Esophagus muscularis mucosa (tissue), 4 donors: Measurements from ENCODE around the gene SPI1. TPM values are rescaled to one million over a fixed set of nuclear protein-coding genes. Genes with fewer than 3 reads are reported as not detected.

Experiments
- DNase-seq: peaks from one replicate; pipeline ENCODE4 v3.0.0-alpha.2; 2017; ENCODE audit errors: extremely low spot score
- H3K27ac ChIP-seq, 4 donors: fragments of 200-600 bp; sonication (generic); replicated peaks in 1 of 4; 1 replicate in 3 of 4; 2 replicates in 1 of 4; pipeline ENCODE4 v1.5.1; 2016 to 2019; ENCODE audit warnings: mild to moderate bottlenecking in 1 of 4
- H3K27me3 ChIP-seq, 4 donors: fragments of 200-600 bp; sonication (generic); one replicate each; pipeline versions ENCODE4 v1.5.1 to v1.6.0; 2016 to 2019
- H3K36me3 ChIP-seq, 4 donors: fragments of 200-600 bp; sonication (generic); one replicate each; pipeline ENCODE4 v1.5.1; 2016 to 2019
- H3K4me1 ChIP-seq, 4 donors: fragments of 200-600 bp; sonication (generic); one replicate each; pipeline ENCODE4 v1.5.1; 2016 to 2019
- H3K4me3 ChIP-seq, 4 donors: fragments of 200-600 bp; sonication (generic); 1 replicate in 2 of 4; 2 replicates in 2 of 4; pipeline ENCODE4 v1.5.1; 2016 to 2019; ENCODE audit warnings: mild to moderate bottlenecking in 4 of 4, moderate library complexity in 1 of 4
- H3K9me3 ChIP-seq, 4 donors: fragments of 200-600 bp; sonication (generic); 1 replicate in 3 of 4; 2 replicates in 1 of 4; pipeline ENCODE4 v1.5.1; 2016 to 2019
- CTCF ChIP-seq, 3 experiments: fragments of 200-600 bp in 2 of 3; fragments of 450-650 bp in 1 of 3; sonication (generic) in 2 of 3; IDR thresholded peaks; one replicate each; pipeline ENCODE4 v1.5.1; 2017 to 2019; ENCODE audit warnings: antibody characterized with exemption in 3 of 3, mild to moderate bottlenecking in 2 of 3, moderate library complexity in 1 of 3
- EP300 ChIP-seq: sonication (generic); formaldehyde crosslinking; IDR thresholded peaks from one replicate; pipeline ENCODE4 v1.6.1; 2017; ENCODE audit warnings: antibody characterized with exemption
- POLR2A ChIP-seq: fragments of 450-650 bp; IDR thresholded peaks from one replicate; pipeline ENCODE4 v1.6.1; 2017; ENCODE audit warnings: antibody characterized with exemption, moderate library complexity, mild to moderate bottlenecking, low read depth
- POLR2AphosphoS5 ChIP-seq, 2 donors: sonication (generic); formaldehyde crosslinking; IDR thresholded peaks; one replicate each; pipeline ENCODE4 v1.6.1; 2017; ENCODE audit warnings: antibody characterized with exemption in 2 of 2
- WGBS: methylation state at CpG from one replicate; pipeline ENCODE4 v1.1.5; 2018; 5-methylcytosine and 5-hydroxymethylcytosine counted together
- intact Hi-C: fragments of 100-400 bp; cut with DNase I; formaldehyde crosslinking; loops from one replicate; pipeline ENCODE4 v1.15.1; 2023
- total RNA-seq, 4 donors: library from RNA; depleted of rRNA; stranded (reverse); fragments of >200 nt; gene quantifications; one replicate each; pipeline versions ENCODE4 v1.1.0 to v1.2.1, GENCODE V29; 2016

SPI1 gene
- total RNA-seq, 4 donors from 2014 or later = 17.6 to 34.6 (median 20.5) TPM

GRCh38 chr11:47383071-47383470 lies 4.7 kb upstream of the SPI1 start:
- H3K27me3 ChIP-seq = no peaks in the 10 kb centered on the region
- no peaks in the 10 kb centered on the region for H3K9me3 ChIP-seq
- DNase-seq = no peak
- H3K36me3 ChIP-seq = no peaks in the 10 kb centered on the region
- H3K27ac ChIP-seq = no peak overlapping the region
- 62% methylated on average over 4 of the region's 4 CpGs for WGBS
- TF ChIP-seq CTCF (IDR thresholded peaks at IDR 0.05) = no peak
- TF ChIP-seq EP300 = no peak
- TF ChIP-seq POLR2A = no peak
- no peak for TF ChIP-seq POLR2AphosphoS5 (IDR thresholded peaks at IDR 0.05)
- no peaks in the 10 kb centered on the region for H3K4me1 ChIP-seq
- intact Hi-C loops = no loop called here
- no peak overlapping the region for H3K4me3 ChIP-seq

GRCh38 chr11:47380078-47380477 lies 1.7 kb upstream of the SPI1 start:
- H3K4me3 ChIP-seq = no peak overlapping the region
- intact Hi-C loops = no loop called here
- no peak for DNase-seq
- WGBS = 98% methylated on average over 2 of the region's 2 CpGs
- no peak overlapping the region for H3K27ac ChIP-seq
- no peaks in the 10 kb centered on the region for H3K27me3 ChIP-seq
- no peaks in the 10 kb centered on the region for H3K36me3 ChIP-seq
- H3K4me1 ChIP-seq = no peaks in the 10 kb centered on the region
- TF ChIP-seq POLR2AphosphoS5 (IDR thresholded peaks at IDR 0.05) (no peak), POLR2A (no peak), EP300 (no peak), CTCF (IDR thresholded peaks at IDR 0.05) (no peak)
- no peaks in the 10 kb centered on the region for H3K9me3 ChIP-seq

- 86% methylated on average over 2 of the region's 2 CpGs for WGBS
- Histone ChIP-seq H3K4me3 (no peak overlapping the region), H3K27me3 (no peaks in the 10 kb centered on the region), H3K9me3 (no peaks in the 10 kb centered on the region), H3K36me3 (no peaks in the 10 kb centered on the region), H3K27ac (no peak overlapping the region), H3K4me1 (no peaks in the 10 kb centered on the region)
- intact Hi-C loops = no loop called here
- TF ChIP-seq POLR2AphosphoS5 (IDR thresholded peaks at IDR 0.05) = no peak
- no peak for TF ChIP-seq EP300
- no peak for TF ChIP-seq CTCF (IDR thresholded peaks at IDR 0.05)
- no peak for TF ChIP-seq POLR2A
- no peak for DNase-seq
These were observed 970 bp upstream of the SPI1 start for GRCh38 chr11:47379317-47379716.

DNA sequence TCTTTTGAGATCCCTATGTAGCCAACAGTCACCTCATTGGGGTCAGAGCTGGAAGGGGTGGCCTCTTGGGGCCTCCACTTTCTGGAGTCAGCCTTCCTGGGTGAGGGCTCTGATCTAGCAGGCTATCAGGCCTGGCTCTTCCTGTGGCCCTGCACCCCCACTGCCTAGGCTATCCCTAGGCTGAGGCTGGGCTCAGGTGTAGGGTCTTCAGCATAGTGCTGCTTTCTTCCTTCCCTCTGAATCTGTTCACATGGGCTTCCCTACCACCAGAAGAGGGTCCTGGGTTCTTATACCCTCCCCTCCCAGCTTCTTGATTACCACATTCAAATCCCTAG lies 456 bp upstream of the SPI1 start:
- Histone ChIP-seq H3K36me3 (no peaks in the 10 kb centered on the region), H3K4me3 (no peak overlapping the region), H3K9me3 (no peaks in the 10 kb centered on the region), H3K27me3 (no peaks in the 10 kb centered on the region), H3K4me1 (peaks cover 0 to 5% (median 2%) of the 10 kb centered on the region in 4 donors), H3K27ac (peak overlapping the region in 3 of 4 donors; percentile 28 to 66 (median 63))
- intact Hi-C loops = no loop called here
- TF ChIP-seq POLR2A (no peak), CTCF (IDR thresholded peaks at IDR 0.05) (no peak), EP300 (no peak), POLR2AphosphoS5 (IDR thresholded peaks at IDR 0.05) (no peak)
- no peak for DNase-seq

GRCh38 chr11:47377571-47378009 lies 757 bp downstream of the SPI1 start:
- intact Hi-C loops = no loop called here
- H3K9me3 ChIP-seq = no peaks in the 10 kb centered on the region
- H3K27ac ChIP-seq = peak overlapping the region; percentile 51 to 72 (median 64)
- H3K27me3 ChIP-seq = no peaks in the 10 kb centered on the region
- TF ChIP-seq POLR2A = no peak
- no peak for TF ChIP-seq CTCF (IDR thresholded peaks at IDR 0.05)
- TF ChIP-seq POLR2AphosphoS5 (IDR thresholded peaks at IDR 0.05) = no peak
- no peak for TF ChIP-seq EP300
- H3K36me3 ChIP-seq = no peaks in the 10 kb centered on the region
- no peak for DNase-seq
- 80% methylated on average over 5 of the region's 5 CpGs for WGBS
- H3K4me1 ChIP-seq = peaks cover 0 to 8% (median 3%) of the 10 kb centered on the region in 4 donors
- H3K4me3 ChIP-seq = peak overlapping the region; percentile 39 to 53 (median 41)
